Measurements from ENCODE around the gene GNAQ. TPM values are rescaled to one million over a fixed set of nuclear protein-coding genes. Genes with fewer than 3 reads are reported as not detected.
A peak's percentile ranks its signal among the peaks of the same experiment; 100 is the strongest.

GNAQ gene
- total RNA-seq, 1 experiment from 2014 or later, result 55.5 TPM

DNA sequence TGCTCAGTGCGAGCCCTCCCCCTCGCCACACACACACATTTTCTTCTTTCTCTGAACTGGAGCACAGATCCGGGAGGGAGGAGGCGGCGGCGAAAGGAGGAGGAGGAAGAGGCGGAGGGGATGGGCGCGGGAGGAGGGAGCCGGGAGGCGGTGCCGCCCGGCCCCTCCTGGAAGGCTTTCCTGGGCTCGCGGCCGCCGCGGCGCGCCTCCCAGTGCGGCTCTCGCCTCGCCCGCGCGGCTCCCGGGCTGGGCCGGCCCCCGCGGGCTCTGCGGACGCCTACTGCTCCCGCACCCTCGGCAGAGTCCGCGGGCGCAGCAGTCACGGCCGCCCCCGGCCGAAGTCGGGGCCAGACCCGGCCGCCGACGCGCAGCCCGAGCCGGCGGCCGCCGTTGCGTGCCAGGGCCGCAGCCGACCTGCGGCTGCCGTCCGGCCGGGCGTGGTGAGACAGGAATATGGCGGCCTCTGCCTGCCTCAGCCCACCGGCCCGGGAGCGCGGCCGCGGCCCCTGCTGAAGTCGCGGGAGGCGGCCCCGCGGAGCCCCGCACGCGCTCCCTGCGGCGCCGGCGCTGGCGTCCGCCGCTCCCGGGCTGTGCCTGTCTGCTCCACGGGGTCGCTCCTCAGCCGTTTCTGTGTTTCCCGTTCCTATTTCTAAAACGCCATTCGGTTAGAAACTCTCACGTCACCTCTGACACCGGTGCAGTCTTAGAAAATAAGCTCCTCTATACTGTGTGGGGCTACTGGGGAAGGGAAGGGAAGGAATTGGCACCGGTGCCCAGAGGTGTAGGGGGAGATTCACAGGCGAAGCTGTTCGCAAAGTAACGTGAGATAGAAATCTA is 500 bp upstream of the GNAQ start:
- H3K9me3 Mint-ChIP-seq, result peaks cover 9% of the 10 kb centered on the region; the same call in 1 of the 2 replicates
- peak overlapping the region; percentile 92 for H3K4me3 Mint-ChIP-seq
- POLR2A ChIA-PET, result interaction anchor here (0.6 kb wide), 1 partner anchor 55 kb away, joined by 3 read pairs; no protein-coding TSS in a partner anchor
- TF ChIP-seq, protein P1, sequence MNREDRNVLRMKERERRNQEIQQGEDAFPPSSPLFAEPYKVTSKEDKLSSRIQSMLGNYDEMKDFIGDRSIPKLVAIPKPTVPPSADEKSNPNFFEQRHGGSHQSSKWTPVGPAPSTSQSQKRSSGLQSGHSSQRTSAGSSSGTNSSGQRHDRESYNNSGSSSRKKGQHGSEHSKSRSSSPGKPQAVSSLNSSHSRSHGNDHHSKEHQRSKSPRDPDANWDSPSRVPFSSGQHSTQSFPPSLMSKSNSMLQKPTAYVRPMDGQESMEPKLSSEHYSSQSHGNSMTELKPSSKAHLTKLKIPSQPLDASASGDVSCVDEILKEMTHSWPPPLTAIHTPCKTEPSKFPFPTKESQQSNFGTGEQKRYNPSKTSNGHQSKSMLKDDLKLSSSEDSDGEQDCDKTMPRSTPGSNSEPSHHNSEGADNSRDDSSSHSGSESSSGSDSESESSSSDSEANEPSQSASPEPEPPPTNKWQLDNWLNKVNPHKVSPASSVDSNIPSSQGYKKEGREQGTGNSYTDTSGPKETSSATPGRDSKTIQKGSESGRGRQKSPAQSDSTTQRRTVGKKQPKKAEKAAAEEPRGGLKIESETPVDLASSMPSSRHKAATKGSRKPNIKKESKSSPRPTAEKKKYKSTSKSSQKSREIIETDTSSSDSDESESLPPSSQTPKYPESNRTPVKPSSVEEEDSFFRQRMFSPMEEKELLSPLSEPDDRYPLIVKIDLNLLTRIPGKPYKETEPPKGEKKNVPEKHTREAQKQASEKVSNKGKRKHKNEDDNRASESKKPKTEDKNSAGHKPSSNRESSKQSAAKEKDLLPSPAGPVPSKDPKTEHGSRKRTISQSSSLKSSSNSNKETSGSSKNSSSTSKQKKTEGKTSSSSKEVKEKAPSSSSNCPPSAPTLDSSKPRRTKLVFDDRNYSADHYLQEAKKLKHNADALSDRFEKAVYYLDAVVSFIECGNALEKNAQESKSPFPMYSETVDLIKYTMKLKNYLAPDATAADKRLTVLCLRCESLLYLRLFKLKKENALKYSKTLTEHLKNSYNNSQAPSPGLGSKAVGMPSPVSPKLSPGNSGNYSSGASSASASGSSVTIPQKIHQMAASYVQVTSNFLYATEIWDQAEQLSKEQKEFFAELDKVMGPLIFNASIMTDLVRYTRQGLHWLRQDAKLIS (CRISPR knock-in tag; IDR thresholded peaks at IDR 0.05; ENCODE audit: borderline replicate concordance), result no peak
- TF ChIP-seq IRF2 (CRISPR knock-in tag; IDR thresholded peaks at IDR 0.05; ENCODE audit: borderline replicate concordance, low read depth), result no peak
- TF ChIP-seq SP1 (CRISPR knock-in tag; conservative IDR thresholded peaks at IDR 0.05), result no peak; the same call in 1 of the 2 replicates
- 0 out of 2 replicates have a peak, but pooled peaks have one; percentile 34 for TF ChIP-seq JUN (CRISPR knock-in tag; IDR thresholded peaks at IDR 0.05)
- peak; percentile 96 for TF ChIP-seq ZNF263 (CRISPR knock-in tag; IDR thresholded peaks at IDR 0.05; ENCODE audit: low read depth)
- no peak for TF ChIP-seq ZNF317 (CRISPR knock-in tag; IDR thresholded peaks at IDR 0.05; ENCODE audit: borderline replicate concordance, low read depth)
- TF ChIP-seq, protein P2, sequence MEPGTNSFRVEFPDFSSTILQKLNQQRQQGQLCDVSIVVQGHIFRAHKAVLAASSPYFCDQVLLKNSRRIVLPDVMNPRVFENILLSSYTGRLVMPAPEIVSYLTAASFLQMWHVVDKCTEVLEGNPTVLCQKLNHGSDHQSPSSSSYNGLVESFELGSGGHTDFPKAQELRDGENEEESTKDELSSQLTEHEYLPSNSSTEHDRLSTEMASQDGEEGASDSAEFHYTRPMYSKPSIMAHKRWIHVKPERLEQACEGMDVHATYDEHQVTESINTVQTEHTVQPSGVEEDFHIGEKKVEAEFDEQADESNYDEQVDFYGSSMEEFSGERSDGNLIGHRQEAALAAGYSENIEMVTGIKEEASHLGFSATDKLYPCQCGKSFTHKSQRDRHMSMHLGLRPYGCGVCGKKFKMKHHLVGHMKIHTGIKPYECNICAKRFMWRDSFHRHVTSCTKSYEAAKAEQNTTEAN (CRISPR knock-in tag; IDR thresholded peaks at IDR 0.05), result no peak
- TF ChIP-seq, protein P3, sequence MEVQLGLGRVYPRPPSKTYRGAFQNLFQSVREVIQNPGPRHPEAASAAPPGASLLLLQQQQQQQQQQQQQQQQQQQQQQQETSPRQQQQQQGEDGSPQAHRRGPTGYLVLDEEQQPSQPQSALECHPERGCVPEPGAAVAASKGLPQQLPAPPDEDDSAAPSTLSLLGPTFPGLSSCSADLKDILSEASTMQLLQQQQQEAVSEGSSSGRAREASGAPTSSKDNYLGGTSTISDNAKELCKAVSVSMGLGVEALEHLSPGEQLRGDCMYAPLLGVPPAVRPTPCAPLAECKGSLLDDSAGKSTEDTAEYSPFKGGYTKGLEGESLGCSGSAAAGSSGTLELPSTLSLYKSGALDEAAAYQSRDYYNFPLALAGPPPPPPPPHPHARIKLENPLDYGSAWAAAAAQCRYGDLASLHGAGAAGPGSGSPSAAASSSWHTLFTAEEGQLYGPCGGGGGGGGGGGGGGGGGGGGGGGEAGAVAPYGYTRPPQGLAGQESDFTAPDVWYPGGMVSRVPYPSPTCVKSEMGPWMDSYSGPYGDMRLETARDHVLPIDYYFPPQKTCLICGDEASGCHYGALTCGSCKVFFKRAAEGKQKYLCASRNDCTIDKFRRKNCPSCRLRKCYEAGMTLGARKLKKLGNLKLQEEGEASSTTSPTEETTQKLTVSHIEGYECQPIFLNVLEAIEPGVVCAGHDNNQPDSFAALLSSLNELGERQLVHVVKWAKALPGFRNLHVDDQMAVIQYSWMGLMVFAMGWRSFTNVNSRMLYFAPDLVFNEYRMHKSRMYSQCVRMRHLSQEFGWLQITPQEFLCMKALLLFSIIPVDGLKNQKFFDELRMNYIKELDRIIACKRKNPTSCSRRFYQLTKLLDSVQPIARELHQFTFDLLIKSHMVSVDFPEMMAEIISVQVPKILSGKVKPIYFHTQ (CRISPR knock-in tag; IDR thresholded peaks at IDR 0.05), result 0 out of 2 replicates have a peak, but pooled peaks have one; percentile 26
- TF ChIP-seq, protein P4, sequence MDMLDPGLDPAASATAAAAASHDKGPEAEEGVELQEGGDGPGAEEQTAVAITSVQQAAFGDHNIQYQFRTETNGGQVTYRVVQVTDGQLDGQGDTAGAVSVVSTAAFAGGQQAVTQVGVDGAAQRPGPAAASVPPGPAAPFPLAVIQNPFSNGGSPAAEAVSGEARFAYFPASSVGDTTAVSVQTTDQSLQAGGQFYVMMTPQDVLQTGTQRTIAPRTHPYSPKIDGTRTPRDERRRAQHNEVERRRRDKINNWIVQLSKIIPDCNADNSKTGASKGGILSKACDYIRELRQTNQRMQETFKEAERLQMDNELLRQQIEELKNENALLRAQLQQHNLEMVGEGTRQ (CRISPR knock-in tag; IDR thresholded peaks at IDR 0.05), result peak; percentile 15; the same call in 1 of the 2 replicates
- no peak for TF ChIP-seq TEAD1 (CRISPR knock-in tag; IDR thresholded peaks at IDR 0.05)
- TF ChIP-seq FOXK1 (CRISPR knock-in tag; IDR thresholded peaks at IDR 0.05), result 0 out of 2 replicates have a peak, but pooled peaks have one; percentile 9
- TF ChIP-seq KAT7 (CRISPR knock-in tag; IDR thresholded peaks at IDR 0.05; ENCODE audit: borderline replicate concordance), result 0 out of 2 replicates have a peak, but pooled peaks have one; percentile 86
- no peak for TF ChIP-seq ZNF121 (CRISPR knock-in tag; IDR thresholded peaks at IDR 0.05)
- TF ChIP-seq SMAD3 (CRISPR knock-in tag; IDR thresholded peaks at IDR 0.05; ENCODE audit: borderline replicate concordance), result peak; percentile 25; the same call in 1 of the 2 replicates
- H3K27me3 Mint-ChIP-seq (ENCODE audit: low read depth), result peaks cover 3% of the 10 kb centered on the region; the same call in 1 of the 2 replicates
- ATAC-seq (peak; percentile 66), DNase-seq (ENCODE audit: low spot score) (peak; percentile 85)
- peaks cover 7% of the 10 kb centered on the region for H3K36me3 Mint-ChIP-seq
- CTCF ChIA-PET, result interaction anchor here (1.5 to 1.6 kb wide), 2 partner anchors 55 to 89 kb away, joined by 3 to 6 read pairs; no protein-coding TSS in a partner anchor
- peak overlapping the region; percentile 95 for H3K27ac Mint-ChIP-seq
- H3K4me1 Mint-ChIP-seq, result peaks cover 44% of the 10 kb centered on the region

All from WTC11 (cell line).